HuH-7.5 (cell line): ENCODE measurements around the gene NPIPA3.
"Not testable (repeated sequence)": the region's sequence is repeated elsewhere in the genome, so short reads cannot be mapped to it uniquely, and the experiment has no call there.

Source experiments
- DNase-seq: peaks from one replicate; pipeline ENCODE4 v3.0.0; 2011; ENCODE audit warnings: low spot score

NPIPA3 gene

GRCh38 chr16:14703156-14704011 lies at the start of gene NPIPA3:
Gene NPIPA3 (plus strand): TSS chr16:14703411. CDS start chr16:14708944, 5,533 bp downstream.
- DNase-seq: not testable (repeated sequence)

- no peak for DNase-seq
Measured at GRCh38 chr16:14658063-14658462, 45.1 kb upstream of the NPIPA3 start.

- DNase-seq: no peak
Measured at GRCh38 chr16:14667347-14668266, 35.6 kb upstream of the NPIPA3 start.

GRCh38 chr16:14668556-14669223 lies 34.5 kb upstream of the NPIPA3 start:
- DNase-seq: no peak

GRCh38 chr16:14669776-14670175 lies 33.4 kb upstream of the NPIPA3 start:
- no peak for DNase-seq

- no peak for DNase-seq
Measured at GRCh38 chr16:14672403-14672971, 30.7 kb upstream of the NPIPA3 start.

- DNase-seq: no peak
Measured at GRCh38 chr16:14676633-14677032, 26.6 kb upstream of the NPIPA3 start.

- DNase-seq: no peak
Measured at GRCh38 chr16:14677627-14678026, 25.6 kb upstream of the NPIPA3 start.

GRCh38 chr16:14678748-14679497 lies 24.3 kb upstream of the NPIPA3 start:
- DNase-seq: no peak

- DNase-seq: not testable (repeated sequence)
Measured at GRCh38 chr16:14680396-14680795, 22.8 kb upstream of the NPIPA3 start.

- no peak for DNase-seq
Measured at GRCh38 chr16:14681115-14681514, 22.1 kb upstream of the NPIPA3 start.

GRCh38 chr16:14682121-14682520 lies 21.1 kb upstream of the NPIPA3 start:
- no peak for DNase-seq

GRCh38 chr16:14685870-14686793 lies 17.1 kb upstream of the NPIPA3 start:
- not testable (repeated sequence) for DNase-seq

- DNase-seq: not testable (repeated sequence)
Measured at GRCh38 chr16:14694129-14694528, 9.1 kb upstream of the NPIPA3 start, which contains the start of gene PLA2G10. Gene PLA2G10 (minus strand): TSS chr16:14694308. CDS start chr16:14694229, 79 bp downstream.

- not testable (repeated sequence) for DNase-seq
Measured at GRCh38 chr16:14701859-14702258, 1.4 kb upstream of the NPIPA3 start.

- not testable (repeated sequence) for DNase-seq
Measured at GRCh38 chr16:14702672-14703071, 539 bp upstream of the NPIPA3 start.

GRCh38 chr16:14733233-14733632 lies 30.0 kb downstream of the NPIPA3 start:
- not testable (repeated sequence) for DNase-seq

- DNase-seq: not testable (repeated sequence)
Measured at GRCh38 chr16:14740832-14741385, 37.7 kb downstream of the NPIPA3 start.

- not testable (repeated sequence) for DNase-seq
Measured at GRCh38 chr16:14741794-14742193, 38.6 kb downstream of the NPIPA3 start.
